HG03045 (cell line): ENCODE data around the gene B4GALNT1.
"Not testable (repeated sequence)": the region's sequence is repeated elsewhere in the genome, so short reads cannot be mapped to it uniquely, and the experiment has no call there.

Experiments used
- ATAC-seq: cut with Tn5 transposase; IDR thresholded peaks from one replicate; pipeline ENCODE4 v1.9.1; 2021; ENCODE audit warnings: mild to moderate bottlenecking, moderate library complexity; ENCODE audit not compliant: unreplicated experiment

B4GALNT1 gene

DNA sequence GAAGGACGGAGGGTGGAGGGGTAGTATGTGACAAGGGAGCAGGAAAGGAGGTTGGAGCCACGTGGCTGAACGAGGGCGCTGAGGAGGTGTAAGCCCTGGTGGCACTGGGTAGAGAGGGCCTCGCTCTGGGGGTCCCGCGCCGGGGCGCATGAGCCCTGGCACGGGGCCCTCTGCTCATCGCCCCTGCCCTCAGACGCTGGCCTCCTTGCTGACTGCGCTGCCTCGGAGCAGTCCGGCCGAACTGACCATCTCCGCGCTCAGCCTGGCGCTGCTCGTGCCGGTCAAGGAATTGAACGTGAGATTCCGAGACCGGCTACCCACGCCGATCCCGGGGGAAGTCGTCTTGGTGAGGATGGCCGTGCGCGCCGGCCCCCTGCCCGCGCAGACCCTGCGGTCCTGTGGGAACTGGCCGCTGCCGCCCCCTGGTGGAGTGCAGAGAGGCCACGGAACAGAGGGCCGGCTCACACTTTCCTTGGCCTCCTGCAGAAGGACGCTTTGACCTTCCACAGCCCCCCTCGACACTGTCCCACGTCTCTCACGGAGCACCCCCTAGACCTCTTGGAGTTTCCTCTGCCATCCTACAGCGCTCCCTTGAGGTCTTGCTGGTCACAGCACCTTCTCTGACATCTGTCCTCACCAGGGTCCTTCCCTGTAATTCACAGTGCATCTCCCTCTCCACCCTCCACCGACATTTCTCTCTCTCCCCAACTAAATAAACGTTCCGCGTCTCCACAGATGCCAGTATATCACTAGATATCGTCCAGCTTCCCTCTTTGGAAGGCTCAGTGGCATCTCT is 11.3 kb downstream of the B4GALNT1 start:
- peak; percentile 41 for ATAC-seq

DNA sequence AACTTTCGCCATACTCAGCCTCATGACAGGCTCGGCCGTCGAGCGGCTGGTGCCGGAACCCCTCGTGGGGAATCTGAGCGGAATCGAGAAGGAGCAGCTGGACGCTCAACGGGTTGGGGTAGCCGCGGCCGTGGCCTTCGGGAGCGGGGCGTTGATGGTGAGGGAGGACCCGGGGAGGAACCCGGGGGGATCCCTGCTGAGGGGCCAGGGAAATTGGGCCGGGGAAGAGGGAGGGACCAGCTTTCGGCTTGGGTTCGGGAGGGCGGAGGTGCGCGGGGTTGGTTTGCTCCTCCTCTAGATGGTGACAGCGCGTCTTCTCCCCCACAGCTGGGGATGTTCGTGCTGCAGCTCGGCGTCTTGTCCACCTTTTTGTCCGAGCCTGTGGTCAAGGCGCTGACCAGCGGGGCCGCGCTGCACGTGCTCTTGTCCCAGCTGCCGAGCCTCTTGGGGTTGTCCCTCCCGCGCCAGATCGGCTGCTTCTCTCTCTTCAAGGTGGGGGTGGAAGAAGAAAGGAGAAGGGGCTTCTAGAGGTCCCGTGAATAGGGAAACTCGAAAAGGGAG is 12.0 kb downstream of the B4GALNT1 start:
- ATAC-seq, result no peak

DNA sequence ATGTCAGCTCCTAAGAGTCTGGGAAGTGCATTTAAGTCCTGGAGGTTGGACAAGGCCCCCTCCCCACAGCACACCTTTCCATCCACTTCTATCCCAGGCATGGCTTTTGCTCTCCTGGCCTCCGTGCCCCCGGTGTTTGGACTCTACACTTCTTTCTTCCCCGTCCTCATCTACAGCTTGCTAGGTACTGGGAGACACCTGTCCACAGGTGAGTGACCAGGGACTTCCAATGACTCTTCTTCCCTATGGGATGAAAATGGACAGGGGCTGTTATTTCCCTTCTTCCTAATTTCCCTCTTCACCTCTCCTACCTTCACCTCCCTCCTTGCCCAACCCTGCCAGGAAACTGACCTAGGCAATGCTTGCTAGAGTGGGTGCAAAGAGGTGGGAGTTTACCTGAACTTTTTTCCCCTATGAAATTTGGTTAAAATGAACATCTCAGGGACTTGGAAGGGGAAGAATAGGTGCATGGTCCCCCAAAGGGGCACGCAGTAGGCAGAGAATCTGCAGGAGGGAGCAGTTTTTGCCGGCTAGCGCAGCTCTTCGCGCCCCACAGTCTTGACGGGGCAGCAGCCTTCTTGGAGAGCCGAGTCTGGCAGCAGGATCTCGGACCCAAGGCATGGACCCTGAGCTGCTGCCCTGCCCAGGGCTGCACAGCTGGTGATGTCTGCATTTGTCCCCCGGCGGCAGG is 12.6 kb downstream of the B4GALNT1 start:
- ATAC-seq, result no peak

DNA sequence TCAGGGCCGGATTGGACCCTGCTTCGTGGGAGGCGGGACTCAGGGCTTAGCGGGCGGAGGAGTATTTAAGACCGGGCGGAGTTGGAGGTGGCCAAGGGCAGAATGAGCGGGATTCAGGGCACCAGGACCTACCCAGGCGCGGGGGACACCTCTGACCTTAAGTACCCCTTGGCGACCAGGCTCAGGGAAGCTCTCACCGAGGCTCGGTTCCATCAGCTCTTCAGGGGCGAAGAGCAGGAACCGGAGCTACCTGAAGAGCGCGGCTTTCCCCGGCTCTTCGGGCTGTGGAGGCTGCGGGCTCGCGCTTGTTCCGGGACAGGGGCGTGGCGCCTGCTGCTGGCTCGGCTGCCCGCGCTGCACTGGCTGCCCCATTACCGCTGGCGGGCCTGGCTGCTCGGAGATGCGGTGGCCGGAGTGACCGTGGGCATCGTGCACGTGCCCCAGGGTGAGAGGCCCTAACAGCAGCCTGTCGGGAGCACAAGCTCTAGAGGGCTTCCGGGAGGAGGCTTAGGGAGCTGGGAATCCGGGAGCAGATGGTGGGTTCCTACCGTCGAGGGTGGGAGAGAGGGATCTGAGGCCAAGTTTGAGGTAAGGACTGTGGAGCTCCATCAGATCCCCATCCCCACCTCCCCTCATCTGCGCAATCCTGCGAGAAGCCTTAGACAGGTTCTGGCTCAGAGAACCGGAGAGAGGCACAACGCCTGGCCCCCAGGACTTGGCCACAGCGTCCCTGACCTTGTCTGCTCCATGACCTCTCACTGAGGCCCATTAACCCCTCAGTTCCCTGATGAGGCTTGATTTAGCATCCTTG is 13.4 kb downstream of the B4GALNT1 start:
- no peak for ATAC-seq

DNA sequence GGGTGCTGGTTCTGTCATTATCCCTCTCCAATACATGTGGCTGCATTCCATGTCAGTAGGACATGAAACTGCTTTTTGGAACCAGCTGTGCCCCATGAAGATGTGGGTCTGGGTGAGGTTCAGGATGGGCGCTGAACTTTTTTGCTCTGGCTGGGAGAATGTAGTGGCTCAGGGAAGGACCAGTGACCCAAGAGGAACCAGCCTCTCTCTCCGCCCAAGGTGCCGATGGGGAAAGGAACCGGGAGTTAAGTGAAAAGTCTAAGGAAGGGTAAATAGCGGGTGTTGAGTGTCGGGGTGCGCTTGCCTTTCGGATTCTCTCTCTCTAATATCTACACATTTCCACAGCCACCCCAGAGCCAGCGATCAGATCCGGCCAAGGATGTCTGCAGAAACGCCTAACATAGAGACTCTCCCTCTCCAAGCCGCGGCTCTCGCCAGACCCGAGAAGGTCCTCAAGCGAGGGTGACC is 14.0 kb downstream of the B4GALNT1 start:
- ATAC-seq, result no peak

DNA sequence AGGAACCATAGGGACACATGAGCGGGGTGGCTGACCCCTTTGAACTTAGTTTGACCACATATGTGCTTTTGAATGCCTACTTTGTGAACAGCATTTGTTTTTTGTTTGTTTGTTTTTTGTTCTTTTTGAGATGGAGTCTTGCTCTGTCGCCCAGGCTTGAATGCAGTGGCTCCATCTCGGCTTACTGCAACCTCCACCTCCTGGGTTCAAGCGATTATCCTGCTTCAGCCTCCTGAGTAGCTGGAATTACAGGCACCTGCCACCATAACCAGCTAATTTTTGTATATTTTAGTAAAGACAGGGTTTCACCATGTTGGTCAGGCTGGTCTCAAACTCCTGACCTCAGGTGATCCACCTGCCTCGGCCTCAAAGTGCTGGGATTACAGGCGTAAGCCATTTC is 14.6 kb downstream of the B4GALNT1 start:
- ATAC-seq, result not testable (repeated sequence)

DNA sequence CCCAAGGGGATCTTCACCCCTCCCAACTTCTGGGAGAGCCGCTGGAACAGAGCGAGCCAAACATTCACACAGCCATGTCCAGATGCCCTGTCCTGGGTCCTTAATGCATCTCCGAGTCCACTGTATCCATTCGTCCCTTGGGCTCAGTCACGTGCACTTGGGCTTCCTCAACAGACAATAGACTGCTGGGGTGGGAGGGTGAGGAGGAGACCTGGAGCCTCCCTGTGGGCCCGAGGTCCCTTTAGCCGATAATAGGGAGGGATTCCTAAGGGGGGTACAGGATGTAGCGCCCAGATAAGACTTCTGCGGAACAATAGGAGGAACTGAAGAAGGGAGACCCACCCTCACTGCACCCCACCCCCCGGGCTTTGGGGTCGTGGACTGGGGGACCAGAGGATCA is 15.1 kb downstream of the B4GALNT1 start:
- ATAC-seq, result no peak

DNA sequence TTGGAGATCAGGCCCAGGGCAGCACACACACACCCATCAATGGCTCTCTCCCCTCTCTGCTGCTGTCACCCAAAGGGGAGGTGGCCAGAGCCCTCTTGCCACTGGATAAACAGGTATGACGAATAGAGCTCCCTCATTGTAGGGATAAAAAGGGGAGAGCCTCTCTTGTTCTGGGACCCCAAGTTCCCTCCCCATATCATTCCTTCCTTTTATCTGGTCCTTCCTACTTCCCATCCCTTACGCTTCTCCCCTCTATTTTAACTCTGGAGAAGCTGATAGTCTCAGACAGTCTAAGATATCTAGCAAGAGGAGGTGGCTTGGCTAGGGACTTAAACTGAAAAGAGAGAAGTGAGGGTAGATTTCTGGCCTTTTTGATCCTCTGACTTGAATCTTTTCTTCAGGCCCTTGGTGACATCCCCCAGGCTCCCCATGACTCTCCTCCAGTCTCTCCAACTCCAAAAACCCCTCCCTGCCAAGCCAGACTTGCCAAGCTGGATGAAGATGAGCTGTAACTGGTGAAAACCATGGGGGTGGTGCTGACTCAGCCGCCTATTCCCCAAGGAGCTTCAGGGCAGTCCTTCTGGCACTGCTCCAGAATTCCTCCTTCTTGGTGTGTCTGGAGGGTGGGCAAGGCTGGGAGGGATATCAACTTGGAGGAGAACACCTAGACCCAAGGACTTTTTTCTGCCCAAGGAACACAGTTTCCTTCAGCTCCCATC is 16.5 kb downstream of the B4GALNT1 start:
- ATAC-seq, result no peak

DNA sequence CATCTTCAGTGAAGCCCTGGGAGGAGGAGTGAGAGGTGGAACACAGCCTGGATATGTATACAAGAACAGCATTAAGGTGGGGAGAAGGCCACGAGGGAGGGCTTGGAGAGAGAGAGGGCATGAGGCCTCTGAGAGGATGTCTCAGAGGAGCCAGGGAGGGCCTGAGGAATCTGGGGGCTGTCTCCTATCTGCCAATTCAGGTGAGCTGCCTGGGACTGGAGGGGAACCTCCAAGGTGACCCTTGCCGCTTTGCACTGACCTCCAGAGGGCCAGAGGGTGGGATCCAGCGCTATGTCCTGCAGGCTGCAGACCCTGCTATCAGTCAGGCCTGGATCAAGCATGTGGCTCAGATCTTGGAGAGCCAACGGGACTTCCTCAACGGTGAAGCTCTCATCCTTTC is 17.4 kb downstream of the B4GALNT1 start:
- ATAC-seq, result no peak

DNA sequence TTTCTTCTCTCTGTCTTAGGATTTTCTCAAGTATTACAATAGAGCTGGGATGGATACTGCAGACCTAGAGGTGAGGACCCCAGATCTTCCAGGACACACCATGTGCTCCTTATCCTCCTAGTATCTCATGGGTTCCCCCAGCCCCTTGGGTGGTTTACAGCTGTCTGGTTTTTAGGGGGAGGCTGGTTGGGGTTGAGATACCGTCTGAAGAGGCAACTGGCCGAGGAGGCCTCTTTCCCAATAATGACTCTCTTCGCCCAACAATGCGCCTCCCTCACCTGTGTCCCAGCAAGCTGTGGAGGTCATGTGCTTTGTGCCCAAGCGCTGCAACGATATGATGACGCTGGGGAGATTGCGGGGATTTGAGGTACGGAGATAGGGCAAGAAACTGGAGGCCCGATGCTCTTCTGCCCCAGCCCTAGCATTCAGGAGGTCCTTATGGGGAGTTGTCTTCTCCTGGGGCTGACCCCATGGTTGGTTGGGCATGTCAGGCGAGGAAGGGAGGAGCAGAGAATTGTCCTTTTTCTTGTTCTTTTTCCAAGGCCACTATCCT is 18.0 kb downstream of the B4GALNT1 start:
- no peak for ATAC-seq

DNA sequence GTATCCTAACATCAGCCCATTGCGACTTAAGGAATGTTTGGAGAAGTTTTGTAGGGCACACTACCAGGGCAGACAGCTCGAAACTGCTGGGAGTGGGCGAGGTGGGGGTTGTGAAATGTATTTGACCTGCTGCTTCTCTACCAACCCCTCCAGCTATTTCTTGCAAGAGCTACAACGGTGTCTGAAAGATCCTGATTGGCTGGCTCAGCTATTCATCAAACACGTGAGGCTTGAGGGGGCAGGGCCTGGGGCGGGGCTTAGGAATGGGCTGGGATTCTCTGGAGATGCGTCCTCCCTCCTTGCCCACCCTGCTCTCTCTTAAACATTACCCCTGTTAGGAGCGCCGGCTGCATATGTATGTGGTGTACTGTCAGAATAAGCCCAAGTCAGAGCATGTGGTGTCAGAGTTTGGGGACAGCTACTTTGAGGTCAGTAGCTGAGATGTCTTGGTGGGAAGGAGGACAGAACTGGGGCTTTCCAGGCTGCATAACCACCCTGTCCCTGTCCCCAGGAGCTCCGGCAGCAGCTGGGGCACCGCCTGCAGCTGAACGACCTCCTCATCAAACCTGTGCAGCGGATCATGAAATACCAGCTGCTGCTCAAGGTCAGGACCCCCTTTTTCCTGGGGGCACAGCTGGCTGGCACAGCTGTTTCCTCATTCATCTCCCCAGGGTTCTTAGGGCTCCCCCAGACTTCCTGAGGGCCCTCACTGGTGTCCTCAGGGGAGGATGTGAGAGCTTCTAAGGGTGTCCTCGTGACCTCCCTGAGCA is 18.6 kb downstream of the B4GALNT1 start:
- ATAC-seq, result no peak

DNA sequence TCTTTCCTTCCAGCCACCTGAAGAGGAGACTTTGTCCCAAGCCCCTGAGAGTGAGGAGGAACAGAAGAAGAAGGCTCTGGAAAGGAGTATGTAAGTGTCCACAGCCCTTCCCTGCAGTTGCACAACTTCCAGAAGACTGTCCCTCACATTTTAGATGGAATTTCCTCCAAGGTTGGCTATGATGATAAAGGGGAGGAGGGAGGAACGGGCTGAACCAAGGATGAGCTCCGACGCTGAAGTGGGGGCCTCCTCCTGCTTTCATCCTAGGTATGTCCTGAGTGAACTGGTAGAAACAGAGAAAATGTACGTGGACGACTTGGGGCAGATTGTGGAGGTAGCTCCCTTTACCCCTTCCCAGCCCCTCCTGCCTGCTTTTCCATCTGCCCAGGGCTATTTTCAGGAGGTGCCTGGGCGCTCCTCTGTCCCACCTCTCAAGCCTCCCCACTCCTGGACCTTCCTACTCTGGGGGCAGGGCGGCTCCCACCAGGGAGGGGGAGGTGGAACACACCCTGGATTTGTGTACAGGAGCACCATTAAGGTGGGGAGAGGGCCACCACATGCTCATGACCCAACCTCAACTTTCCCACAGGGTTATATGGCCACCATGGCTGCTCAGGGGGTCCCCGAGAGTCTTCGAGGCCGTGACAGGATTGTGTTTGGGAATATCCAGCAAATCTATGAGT is 19.4 kb downstream of the B4GALNT1 start:
- ATAC-seq, result no peak

DNA sequence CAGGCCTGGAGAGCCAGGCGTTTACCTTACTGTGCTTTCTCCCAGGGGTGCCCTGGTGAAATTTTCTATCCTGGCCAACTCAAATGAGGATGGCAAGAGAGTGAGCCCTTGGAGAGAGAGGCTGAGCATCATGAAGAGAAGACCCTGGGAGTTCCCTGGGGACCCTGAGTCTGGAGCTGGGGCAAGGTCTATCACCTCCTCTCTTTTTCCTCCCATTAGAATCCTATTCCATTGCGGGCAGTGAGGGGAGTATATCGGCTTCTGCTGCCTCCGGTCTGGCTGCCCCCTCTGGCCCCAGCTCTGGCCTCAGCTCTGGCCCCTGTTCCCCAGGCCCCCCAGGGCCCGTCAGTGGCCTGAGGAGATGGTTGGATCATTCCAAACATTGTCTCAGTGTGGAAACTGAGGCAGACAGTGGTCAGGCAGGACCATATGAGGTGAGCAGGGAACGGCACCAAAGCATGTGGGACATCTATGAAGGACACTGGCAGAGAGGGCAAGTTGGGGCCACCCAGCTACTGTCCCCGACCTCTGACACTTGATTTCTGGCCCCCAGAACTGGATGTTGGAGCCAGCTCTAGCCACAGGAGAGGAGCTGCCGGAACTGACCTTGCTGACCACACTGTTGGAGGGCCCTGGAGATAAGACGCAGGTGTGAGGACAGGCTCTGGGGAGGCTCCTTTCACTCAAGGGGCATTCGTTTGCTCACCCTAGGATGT is 20.1 kb downstream of the B4GALNT1 start:
- no peak for ATAC-seq

DNA sequence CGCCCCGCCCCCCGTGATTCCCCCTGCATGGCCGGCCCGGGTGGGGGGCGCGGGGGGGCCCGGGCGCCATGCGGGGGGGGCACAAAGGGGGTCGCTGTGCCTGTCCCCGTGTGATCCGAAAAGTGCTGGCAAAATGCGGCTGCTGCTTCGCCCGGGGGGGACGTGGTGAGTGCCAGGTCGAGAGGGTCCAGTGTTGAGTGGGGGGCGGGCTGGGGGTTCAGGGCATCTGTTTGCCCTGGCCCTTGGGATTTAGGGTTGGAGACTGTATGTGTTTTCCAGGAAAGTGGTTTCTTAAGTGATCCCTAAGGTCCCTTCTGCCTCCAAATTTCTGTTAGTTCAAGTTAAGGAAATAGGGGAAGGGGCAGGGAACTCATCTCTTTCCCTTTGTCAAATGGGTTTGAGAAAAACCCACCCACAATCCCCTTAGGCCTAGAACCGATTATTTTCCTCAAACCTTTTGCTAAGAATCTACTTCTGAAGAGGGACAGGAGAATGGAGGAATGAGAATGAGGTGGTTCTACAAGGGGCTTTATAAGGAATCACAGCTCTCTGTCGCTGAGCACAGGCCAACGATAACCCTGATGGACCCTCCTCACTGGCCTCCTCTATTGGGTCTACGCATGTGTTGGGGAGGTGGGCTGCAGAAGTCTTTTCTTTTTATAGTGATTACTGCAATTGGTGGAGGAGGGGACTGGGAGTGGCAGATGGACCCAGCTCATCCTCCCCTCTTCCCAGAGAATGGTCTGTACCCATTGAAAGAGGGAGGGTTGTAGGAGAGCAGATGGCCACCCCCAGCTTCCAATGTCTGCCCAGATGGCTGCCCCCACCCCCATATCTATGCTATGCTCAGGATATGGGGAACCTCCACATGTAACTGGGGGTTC is 20.9 kb downstream of the B4GALNT1 start:
- ATAC-seq, result no peak

DNA sequence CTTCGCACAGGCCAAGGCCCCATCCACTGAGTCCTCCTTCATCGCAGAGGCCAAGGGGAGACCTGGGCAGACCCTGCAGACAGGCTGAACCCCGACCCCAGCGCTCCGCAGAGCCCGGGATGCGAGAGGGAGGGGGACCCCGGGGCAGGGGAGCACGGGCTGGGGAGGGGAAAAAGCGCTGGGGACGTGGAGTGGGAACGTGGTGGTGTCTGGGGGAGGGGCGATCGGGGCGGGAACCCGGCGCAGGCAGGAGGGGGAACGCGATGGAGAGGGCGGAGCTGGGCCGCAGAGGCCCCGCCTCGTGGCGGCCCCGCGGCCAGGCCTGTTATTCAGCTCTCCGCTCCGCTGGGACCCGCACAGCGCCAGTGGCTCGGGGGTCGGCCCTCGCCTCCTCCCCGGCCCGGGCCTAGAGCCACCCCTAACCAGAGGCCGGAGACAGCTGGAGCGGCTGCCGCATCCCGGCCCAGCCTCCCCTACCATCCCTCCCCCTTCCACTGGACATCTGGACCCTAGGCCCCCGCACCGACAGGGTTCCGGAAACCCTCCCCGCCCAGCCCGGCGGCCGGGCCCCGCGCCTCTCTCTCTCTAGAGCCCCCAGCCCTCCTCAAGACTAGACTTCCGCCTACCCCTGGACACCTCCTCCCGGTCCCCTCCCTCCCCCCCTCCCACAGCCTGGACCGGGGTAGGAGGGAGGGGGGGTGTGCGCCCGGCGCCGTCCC is 21.7 kb downstream of the B4GALNT1 start, which contains the start of gene ARHGEF25:
Gene ARHGEF25, plus strand, starts transcription at position 328 of the 719 bp plus-strand sequence. CDS start 460 bp downstream, outside the sequence.
- ATAC-seq, result peak; percentile 42

DNA sequence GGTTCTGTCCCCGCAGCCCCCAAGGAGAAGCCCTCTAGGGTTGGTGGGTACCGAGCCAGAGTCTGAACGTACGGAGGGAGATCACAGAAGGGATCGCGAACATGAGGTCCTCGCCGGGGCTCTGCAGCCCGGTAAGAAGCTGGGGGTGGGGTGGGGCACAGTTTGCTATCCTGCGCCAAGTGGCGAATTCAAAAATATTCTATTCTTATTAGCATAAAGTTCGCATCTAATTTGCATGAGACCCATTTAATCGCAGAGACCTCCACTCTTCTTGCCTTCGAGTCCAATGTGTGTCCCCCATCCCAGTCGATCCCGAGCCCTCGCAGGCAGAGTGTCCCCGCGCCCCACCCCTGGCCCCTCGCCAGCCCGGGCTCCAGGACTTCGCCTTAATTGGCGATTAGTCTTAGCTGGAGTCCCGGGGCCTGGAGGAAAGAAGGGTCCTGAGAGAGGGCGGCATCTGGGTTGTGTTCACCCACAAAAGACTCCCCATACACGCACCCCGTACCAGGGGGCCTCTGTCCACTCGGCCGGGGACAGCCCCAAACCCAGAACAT is 22.4 kb downstream of the B4GALNT1 start:
- ATAC-seq, result no peak
